Measurements from ENCODE around the gene CAPRIN2.

The CAPRIN2 gene

GRCh38 chr12:30764251-30764650 lies 9.5 kb upstream of the CAPRIN2 start:
- no peak for DNase-seq (ENCODE audit: low read depth in 3 of 3)

GRCh38 chr12:30763053-30763452 lies 8.3 kb upstream of the CAPRIN2 start:
- DNase-seq (ENCODE audit: low read depth in 3 of 3): no peak

GRCh38 chr12:30761730-30762129 lies 7.0 kb upstream of the CAPRIN2 start:
- no peak for DNase-seq (ENCODE audit: low read depth in 3 of 3)

GRCh38 chr12:30757316-30757715 lies 2.6 kb upstream of the CAPRIN2 start:
- no peak for DNase-seq (ENCODE audit: low read depth in 3 of 3)

- no peak for DNase-seq (ENCODE audit: low read depth in 3 of 3)
These were observed 1.3 kb upstream of the CAPRIN2 start for GRCh38 chr12:30756074-30756473.

- no peak for DNase-seq (ENCODE audit: low read depth in 3 of 3)
These were observed 628 bp upstream of the CAPRIN2 start for GRCh38 chr12:30755395-30755762.

- peak in 1 of 3 donors; percentile 34 for DNase-seq (ENCODE audit: low read depth in 3 of 3)
These were observed 385 bp downstream of the CAPRIN2 start for GRCh38 chr12:30754383-30754749.

- DNase-seq (ENCODE audit: low read depth in 3 of 3): no peak
These were observed 884 bp downstream of the CAPRIN2 start for GRCh38 chr12:30753751-30754382.

- no peak for DNase-seq (ENCODE audit: low read depth in 3 of 3)
These were observed 1.5 kb downstream of the CAPRIN2 start for GRCh38 chr12:30753233-30753632.

- DNase-seq (ENCODE audit: low read depth in 3 of 3): no peak
These were observed 2.5 kb downstream of the CAPRIN2 start for GRCh38 chr12:30752255-30752654.

GRCh38 chr12:30748147-30748546 lies 6.6 kb downstream of the CAPRIN2 start:
- DNase-seq (ENCODE audit: low read depth in 3 of 3): no peak

- no peak for DNase-seq (ENCODE audit: low read depth in 3 of 3)
These were observed 8.6 kb downstream of the CAPRIN2 start for GRCh38 chr12:30746190-30746589.

- no peak for DNase-seq (ENCODE audit: low read depth in 3 of 3)
These were observed 10.4 kb downstream of the CAPRIN2 start for GRCh38 chr12:30744321-30744720.

GRCh38 chr12:30740274-30740673 lies 14.5 kb downstream of the CAPRIN2 start:
- no peak for DNase-seq (ENCODE audit: low read depth in 3 of 3)

- DNase-seq (ENCODE audit: low read depth in 3 of 3): no peak
These were observed 15.7 kb downstream of the CAPRIN2 start for GRCh38 chr12:30739020-30739419.

GRCh38 chr12:30732954-30733637 lies 21.7 kb downstream of the CAPRIN2 start:
- DNase-seq (ENCODE audit: low read depth in 3 of 3): no peak

GRCh38 chr12:30730011-30730410 lies 24.7 kb downstream of the CAPRIN2 start:
- DNase-seq (ENCODE audit: low read depth in 3 of 3): no peak

GRCh38 chr12:30729547-30729946 lies 25.2 kb downstream of the CAPRIN2 start:
- no peak for DNase-seq (ENCODE audit: low read depth in 3 of 3)

GRCh38 chr12:30726647-30727046 lies 28.1 kb downstream of the CAPRIN2 start:
- DNase-seq (ENCODE audit: low read depth in 3 of 3): no peak

- DNase-seq (ENCODE audit: low read depth in 3 of 3): no peak
These were observed 29.0 kb downstream of the CAPRIN2 start for GRCh38 chr12:30725739-30726138.

- no peak for DNase-seq (ENCODE audit: low read depth in 3 of 3)
These were observed 35.7 kb downstream of the CAPRIN2 start for GRCh38 chr12:30719060-30719459.

GRCh38 chr12:30707613-30708342 lies 47.0 kb downstream of the CAPRIN2 start:
- no peak for DNase-seq (ENCODE audit: low read depth in 3 of 3)

- no peak for DNase-seq (ENCODE audit: low read depth in 3 of 3)
These were observed 48.3 kb downstream of the CAPRIN2 start for GRCh38 chr12:30706476-30706875.
